Keratinocyte (primary cell): ENCODE data around the gene RNF182. TPM values are rescaled to one million over a fixed set of nuclear protein-coding genes. Genes with fewer than 3 reads are reported as not detected.

ENCODE experiments used
- DNase-seq: peaks from one replicate; pipeline ENCODE4 v3.0.0-alpha.2; 2011; ENCODE audit warnings: low read depth, missing footprints, low spot score
- FAIRE-seq: peaks from 2 replicates; lab custom pipeline; 2011; peaks lifted over from hg19 to GRCh38; lab: Jason Lieb, UNC
- H2AFZ ChIP-seq: 2 replicates; pipeline ENCODE4 v1.6.0; 2012; ENCODE audit warnings: low read length, control low read depth, inconsistent platforms; ENCODE audit not compliant: control insufficient read depth
- H3K27ac ChIP-seq: 2 replicates; pipeline ENCODE4 v1.5.1; 2011; ENCODE audit warnings: low read length; ENCODE audit not compliant: control insufficient read depth, insufficient read depth
- H3K27me3 ChIP-seq: 3 replicates; pipeline ENCODE4 v1.6.0; 2011; ENCODE audit warnings: low read length; ENCODE audit not compliant: control insufficient read depth, insufficient read depth; ENCODE audit errors: extremely low read depth
- H3K36me3 ChIP-seq, 2 experiments: 2 replicates in 1 of 2; 3 replicates in 1 of 2; pipeline ENCODE4 v1.5.1; 2011; ENCODE audit warnings: low read length in 2 of 2, mild to moderate bottlenecking in 1 of 2; ENCODE audit not compliant: control insufficient read depth in 2 of 2, insufficient read depth in 2 of 2; ENCODE audit errors: extremely low read depth in 1 of 2
- H3K4me1 ChIP-seq: 3 replicates; pipeline ENCODE4 v1.5.1; 2011; ENCODE audit warnings: low read length; ENCODE audit not compliant: control insufficient read depth, insufficient read depth; ENCODE audit errors: extremely low read depth
- H3K4me2 ChIP-seq: 3 replicates; pipeline ENCODE4 v1.6.0; 2011; ENCODE audit warnings: low read depth, low read length; ENCODE audit not compliant: control insufficient read depth, insufficient read depth; ENCODE audit errors: extremely low read depth
- H3K4me3 ChIP-seq, 3 experiments: fragments of 200-600 bp in 1 of 3; sonication (generic) in 1 of 3; 2 replicates in 2 of 3; 3 replicates in 1 of 3; pipeline ENCODE4 v1.5.1; 2011 to 2016; ENCODE audit warnings: low read length in 3 of 3, mild to moderate bottlenecking in 3 of 3, control low read depth in 2 of 3, inconsistent platforms in 1 of 3, low read depth in 1 of 3, mixed read lengths in 1 of 3, mixed run types in 1 of 3, moderate library complexity in 1 of 3; ENCODE audit not compliant: control insufficient read depth in 2 of 3, insufficient read depth in 2 of 3; ENCODE audit errors: extremely low read depth in 1 of 3
- H3K79me2 ChIP-seq: 2 replicates; pipeline ENCODE4 v1.6.0; 2012; ENCODE audit warnings: low read length; ENCODE audit not compliant: control insufficient read depth, insufficient read depth
- H3K9ac ChIP-seq: 3 replicates; pipeline ENCODE4 v1.6.0; 2011; ENCODE audit warnings: low read length; ENCODE audit not compliant: control insufficient read depth, insufficient read depth; ENCODE audit errors: extremely low read depth
- H3K9me1 ChIP-seq: 3 replicates; pipeline ENCODE4 v1.6.0; 2011; ENCODE audit warnings: low read length; ENCODE audit not compliant: control insufficient read depth, insufficient read depth; ENCODE audit errors: extremely low read depth
- H3K9me3 ChIP-seq: 2 replicates; pipeline ENCODE4 v1.5.1; 2012; ENCODE audit warnings: low read depth, low read length; ENCODE audit not compliant: control insufficient read depth
- H4K20me1 ChIP-seq: 3 replicates; pipeline ENCODE4 v1.6.0; 2011; ENCODE audit warnings: low read length; ENCODE audit not compliant: control insufficient read depth, insufficient read depth; ENCODE audit errors: extremely low read depth
- EZH2 ChIP-seq: IDR thresholded peaks from one replicate; pipeline ENCODE4 v1.6.1; 2012; ENCODE audit warnings: inconsistent platforms, mild to moderate bottlenecking, low read length, moderate library complexity
- dilution Hi-C: fragments of 300-500 bp; cut with MboI; formaldehyde crosslinking; loops from one replicate; pipeline ENCODE4 v1.7.0; 2020; ENCODE audit warnings: low sequenced_read_pairs; ENCODE audit not compliant: extremely low pct_ligation_motif_present
- polyA plus RNA-seq, 5 experiments: library from polyadenylated mRNA; depleted of rRNA in 3 of 5; stranded (reverse) in 3 of 5; stranded (forward) in 1 of 5; unstranded in 1 of 5; fragments of >200 nt; gene quantifications; 1 replicate in 1 of 5; 2 replicates in 3 of 5; 3 replicates in 1 of 5; pipeline versions ENCODE4 v1.2.1 to v1.2.3, GENCODE V29; 2011 to 2012; ENCODE audit warnings: missing spikeins in 2 of 5, low read depth in 1 of 5, low replicate concordance in 1 of 5
- TF ChIP-seq, protein P1 (sequence below), 3 experiments: IDR thresholded peaks in 1 of 3; conservative IDR thresholded peaks in 1 of 3; optimal IDR thresholded peaks in 1 of 3; 2 replicates in 2 of 3; 3 replicates in 1 of 3; pipeline versions ENCODE3 to v1.5.1; 2011; ENCODE audit warnings: low read length in 3 of 3, mild to moderate bottlenecking in 3 of 3, moderate library complexity in 2 of 3, control low read depth in 1 of 3, inconsistent platforms in 1 of 3; ENCODE audit not compliant: insufficient read depth in 2 of 3; ENCODE audit errors: extremely low read depth in 1 of 3

RNF182 gene
- polyA plus RNA-seq, 1 donor (not counting 4 experiments of a cell fraction or from before 2014, with no cell fraction given): 2.0 TPM

DNA sequence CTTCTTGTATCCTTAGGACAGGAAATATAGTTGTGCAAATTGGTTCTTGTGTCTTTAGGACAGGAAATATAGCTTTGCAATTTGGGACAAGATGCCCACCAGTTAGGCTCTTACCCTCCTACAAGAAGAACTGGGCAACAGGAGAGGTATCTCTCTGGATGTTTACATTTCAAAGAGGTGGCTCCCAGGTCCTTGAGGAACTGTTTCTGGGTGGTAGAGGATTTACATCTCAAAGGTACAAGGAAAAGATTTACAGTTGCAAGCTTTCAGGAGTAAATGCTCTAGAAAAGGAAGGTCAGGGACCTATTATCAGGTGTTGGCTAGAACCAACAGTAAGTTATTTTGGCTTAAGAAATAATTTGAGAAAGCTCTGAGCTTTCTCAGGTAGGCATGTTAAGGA, 19.2 kb downstream of the RNF182 start:
- Histone ChIP-seq H3K36me3 (no peaks in the 10 kb centered on the region), H3K9ac (no peak overlapping the region)
- dilution Hi-C loops: no loop called here

DNA sequence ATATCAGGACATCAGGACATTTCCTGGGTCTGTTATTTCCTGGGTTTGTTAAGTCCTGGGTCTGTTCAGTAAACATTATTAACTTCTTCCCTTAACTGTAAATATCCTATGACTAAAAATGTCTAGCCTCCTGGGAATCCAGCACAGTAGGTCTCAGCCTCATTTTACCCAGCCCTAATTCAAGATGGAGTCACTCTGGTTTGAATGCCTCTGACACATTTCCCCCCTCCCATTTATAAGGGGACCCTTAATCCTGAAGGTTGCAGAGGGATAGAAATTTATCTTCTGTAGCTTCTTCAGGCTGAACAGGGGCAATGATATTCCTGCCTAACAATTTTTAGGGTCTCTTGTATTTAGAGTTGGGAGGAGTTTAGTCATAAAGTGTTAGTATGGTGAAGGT, 21.8 kb downstream of the RNF182 start:
- H3K36me3 ChIP-seq: no peaks in the 10 kb centered on the region
- no peak overlapping the region for H2AFZ ChIP-seq
- no peak overlapping the region for H3K27ac ChIP-seq
- H3K9ac ChIP-seq: no peak overlapping the region
- H3K9me1 ChIP-seq: no peaks in the 10 kb centered on the region
- H3K4me3 ChIP-seq: no peak overlapping the region
- FAIRE-seq (no peak), DNase-seq (no peak)
- no peak for TF ChIP-seq EZH2
- TF ChIP-seq, protein P1, sequence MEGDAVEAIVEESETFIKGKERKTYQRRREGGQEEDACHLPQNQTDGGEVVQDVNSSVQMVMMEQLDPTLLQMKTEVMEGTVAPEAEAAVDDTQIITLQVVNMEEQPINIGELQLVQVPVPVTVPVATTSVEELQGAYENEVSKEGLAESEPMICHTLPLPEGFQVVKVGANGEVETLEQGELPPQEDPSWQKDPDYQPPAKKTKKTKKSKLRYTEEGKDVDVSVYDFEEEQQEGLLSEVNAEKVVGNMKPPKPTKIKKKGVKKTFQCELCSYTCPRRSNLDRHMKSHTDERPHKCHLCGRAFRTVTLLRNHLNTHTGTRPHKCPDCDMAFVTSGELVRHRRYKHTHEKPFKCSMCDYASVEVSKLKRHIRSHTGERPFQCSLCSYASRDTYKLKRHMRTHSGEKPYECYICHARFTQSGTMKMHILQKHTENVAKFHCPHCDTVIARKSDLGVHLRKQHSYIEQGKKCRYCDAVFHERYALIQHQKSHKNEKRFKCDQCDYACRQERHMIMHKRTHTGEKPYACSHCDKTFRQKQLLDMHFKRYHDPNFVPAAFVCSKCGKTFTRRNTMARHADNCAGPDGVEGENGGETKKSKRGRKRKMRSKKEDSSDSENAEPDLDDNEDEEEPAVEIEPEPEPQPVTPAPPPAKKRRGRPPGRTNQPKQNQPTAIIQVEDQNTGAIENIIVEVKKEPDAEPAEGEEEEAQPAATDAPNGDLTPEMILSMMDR (optimal IDR thresholded peaks at IDR 0.05 in 1 of 3, IDR thresholded peaks at IDR 0.05 in 1 of 3, conservative IDR thresholded peaks at IDR 0.05 in 1 of 3; ENCODE audit: extremely low read depth in 1 of 3, insufficient read depth in 2 of 3, low read length in 3 of 3): no peak
- no peak overlapping the region for H3K4me2 ChIP-seq
- H4K20me1 ChIP-seq: no peaks in the 10 kb centered on the region
- dilution Hi-C loops: no loop called here
- H3K4me1 ChIP-seq: no peaks in the 10 kb centered on the region
- H3K79me2 ChIP-seq: no peaks in the 10 kb centered on the region
- H3K9me3 ChIP-seq: no peaks in the 10 kb centered on the region
- no peaks in the 10 kb centered on the region for H3K27me3 ChIP-seq

More for the DNA sequence above, 19.2 kb downstream of the RNF182 start:
- Histone ChIP-seq H3K79me2 (no peaks in the 10 kb centered on the region), H3K27ac (no peak overlapping the region), H3K4me2 (no peak overlapping the region), H3K9me3 (no peaks in the 10 kb centered on the region), H3K27me3 (no peaks in the 10 kb centered on the region), H4K20me1 (no peaks in the 10 kb centered on the region), H2AFZ (no peak overlapping the region), H3K4me3 (no peak overlapping the region), H3K4me1 (no peaks in the 10 kb centered on the region), H3K9me1 (no peaks in the 10 kb centered on the region)
- TF ChIP-seq, protein P1 (optimal IDR thresholded peaks at IDR 0.05 in 1 of 3, IDR thresholded peaks at IDR 0.05 in 1 of 3, conservative IDR thresholded peaks at IDR 0.05 in 1 of 3; ENCODE audit: extremely low read depth in 1 of 3, insufficient read depth in 2 of 3, low read length in 3 of 3): no peak
- no peak for TF ChIP-seq EZH2
- FAIRE-seq (no peak), DNase-seq (no peak)
